Testis (tissue), 3 donors: Measurements from ENCODE around the gene MTA3. TPM values are rescaled to one million over a fixed set of nuclear protein-coding genes. Genes with fewer than 3 reads are reported as not detected.

Experiments
- DNase-seq: peaks from one replicate; pipeline ENCODE4 v3.0.0-alpha.2; 2019
- H3K27ac ChIP-seq, 2 donors: fragments of 200-600 bp; sonication (generic); one replicate each; pipeline ENCODE4 v1.5.1; 2019
- H3K27me3 ChIP-seq: fragments of 200-600 bp; sonication (generic); one replicate; pipeline ENCODE4 v1.5.1; 2019
- H3K36me3 ChIP-seq: fragments of 200-600 bp; sonication (generic); one replicate; pipeline ENCODE4 v1.5.1; 2017; ENCODE audit warnings: low read depth; ENCODE audit errors: missing control alignments
- H3K4me1 ChIP-seq: fragments of 200-600 bp; sonication (generic); one replicate; pipeline ENCODE4 v1.5.1; 2019
- H3K4me3 ChIP-seq, 2 donors: fragments of 200-600 bp; sonication (generic); one replicate each; pipeline ENCODE4 v1.5.1; 2017 to 2019
- H3K9me3 ChIP-seq: fragments of 200-600 bp; sonication (generic); one replicate; pipeline ENCODE4 v1.5.1; 2017
- CTCF ChIP-seq, 3 experiments: fragments of 450-650 bp in 2 of 3; fragments of 200-600 bp in 1 of 3; sonication (generic) in 1 of 3; IDR thresholded peaks; one replicate each; pipeline ENCODE4 v1.5.1; 2016 to 2019; ENCODE audit warnings: antibody characterized with exemption in 3 of 3, mild to moderate bottlenecking in 2 of 3, moderate library complexity in 1 of 3
- POLR2A ChIP-seq: fragments of 450-650 bp; IDR thresholded peaks from one replicate; pipeline ENCODE4 v1.6.1; 2017; ENCODE audit warnings: antibody characterized with exemption, mild to moderate bottlenecking, moderate library complexity
- WGBS, 2 donors: methylation state at CpG; one replicate each; pipeline ENCODE4 v1.1.5; 2018; 5-methylcytosine and 5-hydroxymethylcytosine counted together
- intact Hi-C: fragments of 100-400 bp; cut with DNase I; formaldehyde crosslinking; loops from one replicate; pipeline ENCODE4 v1.15.1; 2023; ENCODE audit warnings: low total_unique reads
- polyA plus RNA-seq: library from polyadenylated mRNA; stranded (reverse); fragments of 350-450 nt; fragmentation: Illumina TruSeq; extraction: RNeasy Lipid Tissue Mini Kit (QIAGEN cat#74804); gene quantifications from one replicate; pipeline ENCODE4 v1.2.3, GENCODE V29; 2014; ENCODE audit warnings: low read depth, low replicate concordance; ENCODE audit not compliant: insufficient read depth
- total RNA-seq, 2 donors: library from RNA; depleted of rRNA; stranded (reverse); fragments of >200 nt; gene quantifications; one replicate each; pipeline ENCODE4 v1.2.3, GENCODE V29; 2016

The MTA3 gene
- total and polyA plus RNA-seq, 3 donors from 2014 or later, result 58.5 to 84.6 (median 77.0) TPM

- Histone ChIP-seq H3K27me3 (no peaks in the 10 kb centered on the region), H3K4me1 (no peaks in the 10 kb centered on the region), H3K27ac (no peak overlapping the region), H3K36me3 (no peaks in the 10 kb centered on the region), H3K9me3 (no peaks in the 10 kb centered on the region), H3K4me3 (no peak overlapping the region)
- intact Hi-C loops, result no loop called here
- TF ChIP-seq CTCF (IDR thresholded peaks at IDR 0.05) (no peak), POLR2A (no peak)
- 96 to 97% methylated on average over 3 of the region's 3 CpGs for WGBS, 2 donors
- no peak for DNase-seq
Measured at GRCh38 chr2:42537493-42537892, 30.9 kb upstream of the MTA3 start.

- H3K9me3 ChIP-seq, result no peaks in the 10 kb centered on the region
- no peak overlapping the region for H3K4me3 ChIP-seq
- intact Hi-C loops, result no loop called here
- H3K27me3 ChIP-seq, result no peaks in the 10 kb centered on the region
- H3K27ac ChIP-seq, result no peak overlapping the region
- 90% methylated on average over 4 of the region's 4 CpGs for WGBS, 2 donors
- no peaks in the 10 kb centered on the region for H3K36me3 ChIP-seq
- TF ChIP-seq POLR2A, result no peak
- no peak for TF ChIP-seq CTCF (IDR thresholded peaks at IDR 0.05)
- peaks cover 2% of the 10 kb centered on the region for H3K4me1 ChIP-seq
- DNase-seq, result no peak
Measured at GRCh38 chr2:42542871-42543270, 25.6 kb upstream of the MTA3 start.

GRCh38 chr2:42545023-42545721 is 23.3 kb upstream of the MTA3 start:
- H3K4me3 ChIP-seq, result no peak overlapping the region
- no peak for DNase-seq

GRCh38 chr2:42545841-42546390 is 22.5 kb upstream of the MTA3 start:
- H3K4me3 ChIP-seq, result no peak overlapping the region
- H3K4me1 ChIP-seq, result peaks cover 2% of the 10 kb centered on the region
- TF ChIP-seq POLR2A, result no peak
- TF ChIP-seq CTCF (IDR thresholded peaks at IDR 0.05), result no peak
- intact Hi-C loops, result no loop called here
- H3K27me3 ChIP-seq, result no peaks in the 10 kb centered on the region
- 64 to 74% methylated on average over 9 of the region's 9 CpGs for WGBS, 2 donors
- no peak for DNase-seq
- no peaks in the 10 kb centered on the region for H3K9me3 ChIP-seq
- no peak overlapping the region for H3K27ac ChIP-seq
- no peaks in the 10 kb centered on the region for H3K36me3 ChIP-seq

More at GRCh38 chr2:42545023-42545721, 23.3 kb upstream of the MTA3 start:
- Histone ChIP-seq H3K27me3 (no peaks in the 10 kb centered on the region), H3K27ac (no peak overlapping the region), H3K36me3 (no peaks in the 10 kb centered on the region), H3K9me3 (no peaks in the 10 kb centered on the region), H3K4me1 (peaks cover 2% of the 10 kb centered on the region)
- 86 to 87% methylated on average over 8 of the region's 8 CpGs for WGBS, 2 donors
- TF ChIP-seq CTCF (IDR thresholded peaks at IDR 0.05) (no peak), POLR2A (no peak)
- intact Hi-C loops, result no loop called here

- intact Hi-C loops, result no loop called here
- TF ChIP-seq CTCF (IDR thresholded peaks at IDR 0.05) (no peak), POLR2A (no peak)
Measured at GRCh38 chr2:42547014-42547413, 21.4 kb upstream of the MTA3 start.

More at GRCh38 chr2:42547014-42547413, 21.4 kb upstream of the MTA3 start:
- WGBS, 2 donors, result 56% methylated on average over 9 of the region's 9 CpGs
- no peak for DNase-seq
- H3K4me1 ChIP-seq, result peaks cover 2% of the 10 kb centered on the region
- H3K27me3 ChIP-seq, result no peaks in the 10 kb centered on the region
- H3K27ac ChIP-seq, result no peak overlapping the region
- H3K9me3 ChIP-seq, result no peaks in the 10 kb centered on the region
- peak overlapping the region; percentile 14 to 29 for H3K4me3 ChIP-seq
- H3K36me3 ChIP-seq, result no peaks in the 10 kb centered on the region
